Lung (tissue), 12 donors: Measurements from ENCODE around the gene RNF151. TPM values are rescaled to one million over a fixed set of nuclear protein-coding genes. Genes with fewer than 3 reads are reported as not detected.
"Not testable (repeated sequence)": the region's sequence is repeated elsewhere in the genome, so short reads cannot be mapped to it uniquely, and the experiment has no call there.

ENCODE experiments used
- ATAC-seq: fragments of 200-7000 bp; cut with Tn5 transposase; one replicate; pipeline ENCODE4 v1.9.1; 2020; ENCODE audit warnings: moderate number of reproducible peaks; ENCODE audit not compliant: insufficient read depth, low FRiP score
- DNase-seq, 3 donors: peaks; one replicate each; pipeline ENCODE4 v3.0.0-alpha.2; 2013 to 2017
- H3K27ac ChIP-seq, 2 donors: one replicate each; pipeline ENCODE4 v1.5.1; 2013; ENCODE audit warnings: mild to moderate bottlenecking in 2 of 2, moderate library complexity in 2 of 2, control low read depth in 1 of 2, inconsistent platforms in 1 of 2, low read depth in 1 of 2, low read length in 1 of 2
- H3K27me3 ChIP-seq, 3 donors: one replicate each; pipeline ENCODE4 v1.5.1; 2013; ENCODE audit warnings: low read length in 2 of 3; ENCODE audit not compliant: control insufficient read depth in 3 of 3, insufficient read depth in 3 of 3
- H3K36me3 ChIP-seq, 4 donors: one replicate each; pipeline ENCODE4 v1.5.1; 2013; ENCODE audit warnings: low read length in 4 of 4, mild to moderate bottlenecking in 1 of 4, moderate library complexity in 1 of 4; ENCODE audit not compliant: control insufficient read depth in 4 of 4, insufficient read depth in 4 of 4
- H3K4me1 ChIP-seq, 5 donors: one replicate each; pipeline ENCODE4 v1.5.1; 2013; ENCODE audit warnings: low read length in 5 of 5, mild to moderate bottlenecking in 2 of 5, moderate library complexity in 1 of 5; ENCODE audit not compliant: control insufficient read depth in 5 of 5, insufficient read depth in 5 of 5
- H3K4me3 ChIP-seq: one replicate; pipeline ENCODE4 v1.5.1; 2013; ENCODE audit warnings: mild to moderate bottlenecking, control low read depth, moderate library complexity
- H3K9ac ChIP-seq, 2 donors: one replicate each; pipeline ENCODE4 v1.5.1; 2013; ENCODE audit warnings: low read length in 2 of 2, control low read depth in 1 of 2; ENCODE audit not compliant: insufficient read depth in 1 of 2
- H3K9me3 ChIP-seq, 4 donors: one replicate each; pipeline ENCODE4 v1.5.1; 2013; ENCODE audit warnings: low read length in 3 of 4, mild to moderate bottlenecking in 1 of 4, moderate library complexity in 1 of 4; ENCODE audit not compliant: control insufficient read depth in 4 of 4, insufficient read depth in 3 of 4
- CTCF ChIP-seq: IDR thresholded peaks from 2 replicates; pipeline ENCODE4 v1.5.1; 2012; ENCODE audit warnings: mild to moderate bottlenecking; ENCODE audit errors: control extremely low read depth, extremely low read depth
- WGBS, 2 donors: extraction: QIAGEN DNeasy Blood & Tissue Kit; methylation state at CpG; one replicate each; pipeline ENCODE4 v1.1.7; 2013; 5-methylcytosine and 5-hydroxymethylcytosine counted together
- polyA plus RNA-seq, 2 donors: library from polyadenylated mRNA; stranded (reverse); fragments of 200-250 nt; gene quantifications; one replicate each; pipeline ENCODE4 v1.2.1, GENCODE V29; 2013
- total RNA-seq, 2 donors: library from RNA; depleted of rRNA in 1 of 2; stranded (reverse); fragments of >200 nt in 1 of 2; gene quantifications; one replicate each; pipeline ENCODE4 v1.2.1, GENCODE V29; 2014 to 2021
- donor health status: control.
- donor health status: control.
- donor health status: Bipolar disorder and iron deficiency.
- donor health status: healthy.
- donor health status: DM: yes; HTN: yes; CAD: no.

Gene RNF151
- total and polyA plus RNA-seq, 4 donors = 0.15 TPM; not detected in 3

- H3K4me3 ChIP-seq = no peak within 1 kb of the TSS
Measured at GRCh38 chr16:1918351-1919326, 48.0 kb upstream of the RNF151 start, which contains the start of gene HS3ST6. HS3ST6 (minus strand) TSS chr16:1918415; CDS start chr16:1918323, 92 bp downstream.

GRCh38 chr16:1919327-1919998, 47.2 kb upstream of the RNF151 start:
- H3K4me3 ChIP-seq = no peak overlapping the region
- H3K36me3 ChIP-seq = no peaks in the 10 kb centered on the region
- H3K9ac ChIP-seq = no peak overlapping the region
- peaks cover 0 to 6% (median 0%) of the 10 kb centered on the region in 5 donors for H3K4me1 ChIP-seq
- no peak for TF ChIP-seq CTCF
- ATAC-seq (no peak), DNase-seq (no peak)
- H3K27ac ChIP-seq = no peak overlapping the region
- H3K27me3 ChIP-seq = peaks cover 7 to 65% (median 57%) of the 10 kb centered on the region in 3 donors
- WGBS, 2 donors = 39 to 47% methylated on average over 29 to 30 of the region's 30 CpGs
- H3K9me3 ChIP-seq = peaks cover 0 to 4% (median 0%) of the 10 kb centered on the region in 4 donors

More at GRCh38 chr16:1918351-1919326, 48.0 kb upstream of the RNF151 start, which contains the start of gene HS3ST6:
- Histone ChIP-seq H3K4me1 (peaks cover 0 to 8% (median 0%) of the 10 kb centered on the region in 5 donors), H3K27me3 (peaks cover 7 to 64% (median 51%) of the 10 kb centered on the region in 3 donors), H3K9ac (no peak within 1 kb of the TSS), H3K9me3 (peaks cover 0 to 4% (median 0%) of the 10 kb centered on the region in 4 donors), H3K36me3 (no peaks in the 10 kb centered on the region), H3K27ac (no peak within 1 kb of the TSS)
- DNase-seq (no peak), ATAC-seq (no peak)
- TF ChIP-seq CTCF = no peak
- 4 to 7% methylated on average over 37 to 70 of the region's 71 CpGs for WGBS, 2 donors

GRCh38 chr16:1920122-1920521, 46.5 kb upstream of the RNF151 start:
- not testable (repeated sequence) for DNase-seq, ATAC-seq, H3K9me3 ChIP-seq, H3K4me1 ChIP-seq, H3K4me3 ChIP-seq, H3K9ac ChIP-seq, H3K36me3 ChIP-seq, H3K27ac ChIP-seq
- WGBS, 2 donors = 68 to 75% methylated on average over 21 of the region's 21 CpGs
- peaks cover 7 to 68% (median 55%) of the 10 kb centered on the region in 3 donors for H3K27me3 ChIP-seq
